HG03457 (cell line): ENCODE data around the gene HOXB1.

ENCODE experiments used
- ATAC-seq: cut with Tn5 transposase; IDR thresholded peaks from one replicate; pipeline ENCODE4 v1.9.1; 2021; ENCODE audit warnings: moderate number of reproducible peaks; ENCODE audit not compliant: unreplicated experiment

HOXB1 gene

GRCh38 chr17:48555258-48556228, 24.7 kb upstream of the HOXB1 start:
- no peak for ATAC-seq

GRCh38 chr17:48554412-48555257, 23.8 kb upstream of the HOXB1 start:
- no peak for ATAC-seq

GRCh38 chr17:48553826-48554225, 23.0 kb upstream of the HOXB1 start:
- ATAC-seq = no peak

- no peak for ATAC-seq
These were observed 22.4 kb upstream of the HOXB1 start for GRCh38 chr17:48553190-48553547.

GRCh38 chr17:48552466-48553189, 21.8 kb upstream of the HOXB1 start:
- no peak for ATAC-seq

- ATAC-seq = no peak
These were observed 21.0 kb upstream of the HOXB1 start for GRCh38 chr17:48551596-48552465.

- no peak for ATAC-seq
These were observed 20.4 kb upstream of the HOXB1 start for GRCh38 chr17:48551214-48551555.

GRCh38 chr17:48550502-48551213, 19.8 kb upstream of the HOXB1 start:
- ATAC-seq = no peak

- ATAC-seq = no peak
These were observed 19.2 kb upstream of the HOXB1 start for GRCh38 chr17:48549914-48550501.

- ATAC-seq = no peak
These were observed 18.4 kb upstream of the HOXB1 start for GRCh38 chr17:48549281-48549630.

GRCh38 chr17:48548523-48549280, 17.9 kb upstream of the HOXB1 start:
- no peak for ATAC-seq

GRCh38 chr17:48547808-48548522, 17.2 kb upstream of the HOXB1 start:
- ATAC-seq = no peak

- ATAC-seq = no peak
These were observed 16.4 kb upstream of the HOXB1 start for GRCh38 chr17:48546924-48547807.

- no peak for ATAC-seq
These were observed 15.5 kb upstream of the HOXB1 start for GRCh38 chr17:48546137-48546923.

GRCh38 chr17:48545539-48545938, 14.7 kb upstream of the HOXB1 start:
- no peak for ATAC-seq

GRCh38 chr17:48545022-48545375, 14.2 kb upstream of the HOXB1 start, which contains the start of gene HOXB2:
TSS of gene HOXB2 (minus strand) at chr17:48545109. CDS start at chr17:48544911, 198 bp downstream.
- ATAC-seq = no peak
